GM18498 (cell line): Measurements from ENCODE around the gene BSPRY.

Source experiments
- ATAC-seq: cut with Tn5 transposase; IDR thresholded peaks from one replicate; pipeline ENCODE4 v1.9.1; 2021; ENCODE audit warnings: mild to moderate bottlenecking, moderate library complexity; ENCODE audit not compliant: unreplicated experiment

Gene BSPRY

GRCh38 chr9:113349445-113350094 lies at the start of gene BSPRY:
Gene BSPRY (plus strand): TSS chr9:113349541. CDS start chr9:113349580, 39 bp downstream.
- peak; percentile 54 for ATAC-seq

GRCh38 chr9:113299800-113300292 lies 49.5 kb upstream of the BSPRY start:
- ATAC-seq = no peak

GRCh38 chr9:113301548-113301947 lies 47.8 kb upstream of the BSPRY start:
- ATAC-seq = no peak

- ATAC-seq = no peak
These were observed 46.4 kb upstream of the BSPRY start, which contains the start of gene RNF183 for GRCh38 chr9:113302792-113303418. Gene RNF183 (minus strand): TSS chr9:113303376. CDS start chr9:113298184, 5,192 bp downstream.

- no peak for ATAC-seq
These were observed 42.8 kb upstream of the BSPRY start for GRCh38 chr9:113306566-113306965.

GRCh38 chr9:113307396-113307975 lies 41.9 kb upstream of the BSPRY start:
- ATAC-seq = no peak

- ATAC-seq = no peak
These were observed 40.0 kb upstream of the BSPRY start for GRCh38 chr9:113309204-113309813.

- ATAC-seq = no peak
These were observed 38.8 kb upstream of the BSPRY start for GRCh38 chr9:113310538-113310937.

GRCh38 chr9:113311961-113312360 lies 37.4 kb upstream of the BSPRY start:
- no peak for ATAC-seq

- no peak for ATAC-seq
These were observed 36.1 kb upstream of the BSPRY start for GRCh38 chr9:113313261-113313660.

GRCh38 chr9:113315231-113315630 lies 34.1 kb upstream of the BSPRY start:
- ATAC-seq = no peak

- no peak for ATAC-seq
These were observed 33.3 kb upstream of the BSPRY start for GRCh38 chr9:113316030-113316429.

- no peak for ATAC-seq
These were observed 31.6 kb upstream of the BSPRY start for GRCh38 chr9:113317777-113318176.

- ATAC-seq = no peak
These were observed 30.3 kb upstream of the BSPRY start for GRCh38 chr9:113319054-113319453.

- no peak for ATAC-seq
These were observed 29.3 kb upstream of the BSPRY start for GRCh38 chr9:113320051-113320450.

- no peak for ATAC-seq
These were observed 26.7 kb upstream of the BSPRY start for GRCh38 chr9:113322671-113323070.

GRCh38 chr9:113326230-113326629 lies 23.1 kb upstream of the BSPRY start:
- ATAC-seq = no peak

GRCh38 chr9:113328045-113328782 lies 21.1 kb upstream of the BSPRY start:
- no peak for ATAC-seq

GRCh38 chr9:113331780-113332179 lies 17.6 kb upstream of the BSPRY start:
- no peak for ATAC-seq

- ATAC-seq = no peak
These were observed 11.6 kb upstream of the BSPRY start for GRCh38 chr9:113337714-113338113.
